ENCODE results near the gene LIPG.
"Not testable (repeated sequence)": the region's sequence is repeated elsewhere in the genome, so short reads cannot be mapped to it uniquely, and the experiment has no call there.

LIPG gene

GRCh38 chr18:49572611-49573345, 10.9 kb downstream of the LIPG start:
- in situ Hi-C loops (cut with MboI; ENCODE audit: low sequenced_read_pairs): no loop called here

GRCh38 chr18:49573835-49574234, 12.0 kb downstream of the LIPG start:
- in situ Hi-C loops (cut with MboI; ENCODE audit: low sequenced_read_pairs): no loop called here

- in situ Hi-C loops (cut with MboI; ENCODE audit: low sequenced_read_pairs): not testable (repeated sequence)
These were observed 17.2 kb downstream of the LIPG start for GRCh38 chr18:49579041-49579440.

DNA sequence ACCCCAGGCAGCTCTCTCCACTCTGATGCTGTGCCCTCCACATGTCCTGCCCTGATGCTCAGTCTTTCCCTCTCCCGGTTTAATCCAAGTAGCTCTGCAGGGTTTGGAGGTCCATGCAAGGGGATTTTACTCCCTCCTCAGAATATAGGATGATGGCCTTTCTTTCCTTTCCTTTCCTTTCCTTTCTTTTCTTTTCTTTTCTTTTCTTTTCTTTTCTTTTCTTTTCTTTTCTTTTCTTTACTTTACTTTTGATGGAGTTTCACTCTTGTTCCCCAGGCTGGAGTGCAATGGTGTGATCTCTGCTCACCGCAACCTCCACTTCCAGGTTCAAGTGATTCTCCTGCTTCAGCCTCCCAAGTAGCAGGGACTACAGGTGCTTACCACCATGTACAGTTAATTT, 17.7 kb downstream of the LIPG start:
- in situ Hi-C loops (cut with MboI; ENCODE audit: low sequenced_read_pairs): not testable (repeated sequence)

GRCh38 chr18:49580279-49580678, 18.4 kb downstream of the LIPG start:
- in situ Hi-C loops (cut with MboI; ENCODE audit: low sequenced_read_pairs): no loop called here

- in situ Hi-C loops (cut with MboI; ENCODE audit: low sequenced_read_pairs): no loop called here
These were observed 19.5 kb downstream of the LIPG start for GRCh38 chr18:49581371-49581770.

- in situ Hi-C loops (cut with MboI; ENCODE audit: low sequenced_read_pairs): no loop called here
These were observed 20.7 kb downstream of the LIPG start for GRCh38 chr18:49582579-49582978.

GRCh38 chr18:49584394-49584793, 22.5 kb downstream of the LIPG start:
- in situ Hi-C loops (cut with MboI; ENCODE audit: low sequenced_read_pairs): no loop called here

GRCh38 chr18:49584951-49585350, 23.1 kb downstream of the LIPG start:
- in situ Hi-C loops (cut with MboI; ENCODE audit: low sequenced_read_pairs): not testable (repeated sequence)

GRCh38 chr18:49585781-49586663, 24.2 kb downstream of the LIPG start:
- in situ Hi-C loops (cut with MboI; ENCODE audit: low sequenced_read_pairs): no loop called here

GRCh38 chr18:49588171-49588570, 26.3 kb downstream of the LIPG start:
- in situ Hi-C loops (cut with MboI; ENCODE audit: low sequenced_read_pairs): no loop called here

DNA sequence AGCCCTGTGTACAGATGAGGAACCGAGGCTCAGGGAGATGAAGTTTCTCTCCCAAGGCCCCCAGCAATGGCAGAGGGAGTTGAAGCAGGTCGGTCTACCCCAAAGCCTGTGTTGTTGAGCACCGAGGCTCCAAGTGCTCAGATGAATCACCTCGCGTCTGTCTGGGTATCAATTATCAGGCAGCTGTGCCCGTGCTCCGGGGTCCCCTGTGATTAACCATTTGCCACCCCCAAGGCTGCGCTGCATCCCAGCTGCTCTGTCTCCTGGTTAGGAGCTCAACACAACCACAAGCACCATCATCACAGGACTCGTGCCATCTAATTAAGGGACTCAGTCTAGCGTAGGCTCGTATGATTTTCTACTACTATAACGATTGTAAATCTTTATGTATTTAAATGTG, 27.1 kb downstream of the LIPG start:
- in situ Hi-C loops (cut with MboI; ENCODE audit: low sequenced_read_pairs): no loop called here

- in situ Hi-C loops (cut with MboI; ENCODE audit: low sequenced_read_pairs): no loop called here
These were observed 28.8 kb downstream of the LIPG start for GRCh38 chr18:49590608-49591007.

DNA sequence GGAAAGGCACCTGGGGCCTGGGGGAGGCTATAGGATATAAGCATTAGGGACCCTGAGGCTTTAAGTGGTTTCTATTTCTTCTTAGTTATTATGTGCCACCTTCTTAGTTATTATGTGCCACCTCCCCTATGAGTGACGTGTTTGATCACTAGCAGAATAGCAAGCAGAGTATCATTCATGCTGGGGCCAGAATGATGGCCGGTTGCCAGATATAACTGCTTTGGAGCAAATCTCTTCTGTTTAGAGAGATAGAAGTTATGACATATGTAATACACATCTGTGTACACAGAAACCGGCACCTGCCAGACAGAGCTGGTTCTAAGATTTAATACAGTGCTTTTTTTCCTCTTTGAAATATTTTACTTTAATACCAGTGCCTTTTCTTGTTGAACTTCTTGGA, 29.4 kb downstream of the LIPG start:
- in situ Hi-C loops (cut with MboI; ENCODE audit: low sequenced_read_pairs): no loop called here

DNA sequence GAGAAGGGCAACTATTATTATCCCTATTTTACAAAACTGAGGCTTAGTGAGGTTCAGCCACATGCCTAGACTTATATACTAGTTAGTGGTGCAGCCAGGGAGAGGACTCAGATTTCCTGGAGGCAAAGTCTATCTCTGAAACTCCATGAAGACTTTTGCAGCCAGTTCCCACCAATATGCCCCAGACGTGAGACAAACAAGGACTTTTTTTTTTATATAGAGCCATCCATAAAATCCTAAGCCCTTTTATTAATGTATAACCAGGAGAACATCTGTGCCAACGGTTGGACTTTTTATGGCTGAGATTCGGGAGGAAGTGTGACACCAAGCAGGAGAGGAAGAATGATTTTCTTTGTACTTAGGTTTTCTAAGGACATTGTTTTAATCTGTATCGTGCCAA, 29.9 kb downstream of the LIPG start:
- in situ Hi-C loops (cut with MboI; ENCODE audit: low sequenced_read_pairs): no loop called here

DNA sequence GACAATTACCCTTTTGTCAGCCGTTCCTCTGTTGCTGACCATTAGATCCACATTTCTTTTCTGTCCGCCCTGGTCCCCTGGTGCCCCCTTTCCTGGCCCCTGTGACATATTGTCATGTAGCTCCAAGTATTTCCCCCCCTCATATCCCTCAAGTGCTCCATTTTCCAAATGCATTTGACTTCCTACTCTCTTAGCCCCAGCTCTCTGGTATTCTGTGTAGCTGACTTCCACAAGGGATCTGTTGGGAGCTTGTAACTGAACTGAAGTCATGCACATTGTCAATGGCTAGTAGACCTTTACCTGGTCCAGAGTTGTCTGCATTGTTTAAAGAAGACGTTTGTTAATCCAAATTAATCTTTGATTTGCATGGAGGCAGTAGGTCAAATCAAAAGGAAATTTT, 34.8 kb downstream of the LIPG start:
- in situ Hi-C loops (cut with MboI; ENCODE audit: low sequenced_read_pairs): no loop called here

GRCh38 chr18:49597157-49597931, 35.5 kb downstream of the LIPG start:
- in situ Hi-C loops (cut with MboI; ENCODE audit: low sequenced_read_pairs): no loop called here

DNA sequence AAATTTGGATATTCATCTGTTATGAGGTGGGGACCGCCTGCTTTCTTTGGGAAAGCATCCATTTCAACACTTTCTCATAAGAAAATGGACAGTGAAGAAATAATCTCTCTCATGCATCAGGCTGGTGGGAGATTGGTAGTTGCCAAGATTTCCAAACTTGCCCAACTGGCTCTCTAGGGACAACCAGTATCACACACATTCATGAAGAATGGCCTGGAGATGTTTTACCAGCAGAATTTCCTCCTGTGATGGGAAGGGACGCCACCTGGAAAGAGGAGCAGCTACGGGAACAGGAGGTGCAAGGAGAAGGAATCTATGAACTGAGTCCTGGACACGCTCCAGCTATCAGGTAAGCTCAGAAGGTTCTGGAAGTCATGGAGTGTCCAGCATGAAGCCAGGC, 39.4 kb downstream of the LIPG start:
- in situ Hi-C loops (cut with MboI; ENCODE audit: low sequenced_read_pairs): no loop called here

DNA sequence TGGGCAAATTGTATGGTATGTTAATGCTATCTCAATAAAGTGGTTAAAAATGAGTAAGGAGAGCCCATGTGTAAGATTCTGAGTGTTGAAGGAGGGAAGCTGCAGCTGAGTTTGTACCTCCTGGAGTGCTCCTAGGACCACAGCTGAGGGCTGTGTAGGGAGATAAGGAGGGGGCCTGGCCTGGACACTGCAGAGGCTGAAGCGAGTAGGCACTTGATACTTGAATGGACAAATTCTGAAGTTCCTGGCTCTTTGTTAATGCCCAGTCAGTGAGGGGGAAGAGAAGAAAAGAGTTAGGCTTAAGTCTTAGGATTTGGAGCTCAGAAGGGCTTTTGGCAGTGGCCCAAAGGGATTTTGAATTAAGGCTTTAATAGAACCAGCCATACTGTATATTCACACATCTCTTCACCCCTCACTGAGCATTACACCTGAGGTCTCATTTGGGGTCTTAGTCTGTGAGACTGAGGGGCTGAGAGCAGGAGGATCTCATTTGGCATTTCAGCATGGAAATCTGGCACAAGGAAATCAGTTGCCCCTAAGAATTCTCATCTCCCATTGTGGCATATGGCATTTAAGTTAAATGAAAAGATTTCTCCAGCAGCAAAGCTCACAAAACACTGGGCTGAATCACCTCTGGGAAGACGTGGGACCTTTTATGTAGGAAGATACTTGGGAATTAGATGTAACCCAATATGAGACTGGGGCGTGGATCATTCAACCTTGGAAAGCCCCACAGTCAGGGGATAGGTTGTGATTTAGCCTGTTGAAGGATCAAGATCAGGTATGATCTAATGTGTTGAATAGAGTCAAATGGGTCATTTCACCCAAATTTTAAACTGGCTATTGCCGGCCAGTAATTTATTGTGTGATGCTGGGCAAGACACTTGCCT, 46.8 kb downstream of the LIPG start:
- in situ Hi-C loops (cut with MboI; ENCODE audit: low sequenced_read_pairs): no loop called here

DNA sequence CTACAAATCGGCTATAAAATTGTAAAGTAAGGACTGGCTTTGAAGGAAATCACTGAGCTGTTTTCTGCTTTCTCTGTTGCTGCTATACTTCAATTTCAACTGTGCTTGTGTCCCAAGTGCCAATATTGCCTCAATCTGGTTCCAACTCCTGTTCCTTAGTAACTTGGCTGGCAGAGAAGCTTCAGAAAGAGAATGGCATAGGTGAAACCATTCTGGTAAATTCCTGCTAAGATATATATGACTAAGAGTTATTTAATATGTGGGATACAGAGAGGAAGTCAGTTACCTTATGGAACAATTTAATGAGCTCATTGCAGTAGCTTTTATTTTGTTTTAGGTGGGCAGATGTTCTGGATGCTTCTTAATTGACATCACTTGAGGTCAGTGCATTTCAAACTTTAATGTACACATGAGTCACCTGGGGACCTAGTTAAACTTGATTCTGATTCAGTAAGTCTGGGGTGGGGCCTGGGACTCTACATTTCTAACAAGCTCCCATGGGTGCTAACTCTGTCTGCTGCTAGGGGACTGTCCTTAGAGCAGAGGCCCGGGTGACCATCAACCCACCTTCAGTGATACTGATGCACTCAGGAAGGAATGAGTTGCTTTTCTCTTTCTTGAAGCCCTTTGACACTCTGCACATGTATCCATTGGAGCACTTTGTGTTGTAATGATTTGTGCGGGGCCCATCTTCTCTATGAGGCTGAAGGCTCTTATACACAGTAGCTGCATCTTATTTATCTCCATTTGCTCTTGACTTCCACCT, 47.6 kb downstream of the LIPG start:
- in situ Hi-C loops (cut with MboI; ENCODE audit: low sequenced_read_pairs): no loop called here
